GM18858 (cell line): ENCODE measurements around the gene OR4Q3.
"Not testable (repeated sequence)": the region's sequence is repeated elsewhere in the genome, so short reads cannot be mapped to it uniquely, and the experiment has no call there.

Source experiments
- ATAC-seq: cut with Tn5 transposase; IDR thresholded peaks from one replicate; pipeline ENCODE4 v1.9.1; 2021; ENCODE audit not compliant: unreplicated experiment

OR4Q3 gene

GRCh38 chr14:19743256-19743655, at the start of gene OR4Q3:
TSS of gene OR4Q3 (plus strand) at chr14:19743571.
- no peak for ATAC-seq

GRCh38 chr14:19729359-19729758, 14.0 kb upstream of the OR4Q3 start:
- ATAC-seq, result no peak

GRCh38 chr14:19729763-19730162, 13.6 kb upstream of the OR4Q3 start:
- ATAC-seq, result no peak

GRCh38 chr14:19733893-19734292, 9.5 kb upstream of the OR4Q3 start:
- not testable (repeated sequence) for ATAC-seq

GRCh38 chr14:19752316-19752715, 8.9 kb downstream of the OR4Q3 start:
- not testable (repeated sequence) for ATAC-seq

GRCh38 chr14:19754172-19754571, 10.8 kb downstream of the OR4Q3 start:
- ATAC-seq, result no peak

- ATAC-seq, result not testable (repeated sequence)
Measured at GRCh38 chr14:19771491-19771890, 28.1 kb downstream of the OR4Q3 start.

- ATAC-seq, result no peak
Measured at GRCh38 chr14:19771895-19772430, 28.6 kb downstream of the OR4Q3 start.

- ATAC-seq, result not testable (repeated sequence)
Measured at GRCh38 chr14:19772454-19772853, 29.1 kb downstream of the OR4Q3 start.

- ATAC-seq, result not testable (repeated sequence)
Measured at GRCh38 chr14:19773204-19773603, 29.8 kb downstream of the OR4Q3 start, which contains the start of gene OR4M1. TSS of gene OR4M1 (plus strand) at chr14:19773504. CDS start at chr14:19780323, 6,819 bp downstream.

GRCh38 chr14:19775587-19775986, 32.2 kb downstream of the OR4Q3 start:
- no peak for ATAC-seq

- ATAC-seq, result not testable (repeated sequence)
Measured at GRCh38 chr14:19785848-19786247, 42.5 kb downstream of the OR4Q3 start.

- ATAC-seq, result not testable (repeated sequence)
Measured at GRCh38 chr14:19787318-19787717, 43.9 kb downstream of the OR4Q3 start.

GRCh38 chr14:19788150-19788549, 44.8 kb downstream of the OR4Q3 start:
- not testable (repeated sequence) for ATAC-seq

GRCh38 chr14:19796520-19797108, 53.2 kb downstream of the OR4Q3 start:
- ATAC-seq, result not testable (repeated sequence)
